TTC549 (cell line): Measurements from ENCODE around the gene TEX44.
"Not testable (repeated sequence)": the region's sequence is repeated elsewhere in the genome, so short reads cannot be mapped to it uniquely, and the experiment has no call there.

Experiments used
- FAIRE-seq: peaks from 2 replicates; lab custom pipeline; 2012; peaks lifted over from hg19 to GRCh38; lab: Jason Lieb, UNC

The TEX44 gene

DNA sequence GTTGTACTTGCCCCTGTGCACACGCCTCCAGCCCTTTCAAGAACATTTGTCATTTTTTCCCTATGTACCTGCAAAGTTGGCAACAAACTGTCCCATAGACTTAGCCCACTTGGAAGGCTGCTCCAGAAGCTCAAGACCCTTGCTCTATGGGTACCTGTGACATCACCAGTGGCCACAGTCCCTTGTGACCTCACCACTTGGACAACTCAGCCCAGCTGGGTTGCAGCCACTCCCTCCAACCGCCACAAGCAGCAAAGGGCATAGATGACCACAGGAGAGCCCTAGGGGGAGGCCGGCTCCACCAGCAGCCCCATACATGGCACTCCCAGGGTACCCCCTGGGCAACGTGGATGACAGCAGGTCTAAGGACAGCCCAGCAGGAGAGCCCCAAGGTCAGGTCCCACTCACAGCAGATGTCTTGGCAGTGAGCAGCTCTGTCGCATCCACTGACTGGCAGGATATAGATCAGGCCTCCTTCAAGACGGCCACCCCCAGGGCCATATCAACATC is at the start of gene TEX44:
Gene TEX44 (plus strand): TSS at position 229 of the 510 bp plus-strand sequence. CDS start 88 bp downstream, at position 317.
- FAIRE-seq, result no peak

DNA sequence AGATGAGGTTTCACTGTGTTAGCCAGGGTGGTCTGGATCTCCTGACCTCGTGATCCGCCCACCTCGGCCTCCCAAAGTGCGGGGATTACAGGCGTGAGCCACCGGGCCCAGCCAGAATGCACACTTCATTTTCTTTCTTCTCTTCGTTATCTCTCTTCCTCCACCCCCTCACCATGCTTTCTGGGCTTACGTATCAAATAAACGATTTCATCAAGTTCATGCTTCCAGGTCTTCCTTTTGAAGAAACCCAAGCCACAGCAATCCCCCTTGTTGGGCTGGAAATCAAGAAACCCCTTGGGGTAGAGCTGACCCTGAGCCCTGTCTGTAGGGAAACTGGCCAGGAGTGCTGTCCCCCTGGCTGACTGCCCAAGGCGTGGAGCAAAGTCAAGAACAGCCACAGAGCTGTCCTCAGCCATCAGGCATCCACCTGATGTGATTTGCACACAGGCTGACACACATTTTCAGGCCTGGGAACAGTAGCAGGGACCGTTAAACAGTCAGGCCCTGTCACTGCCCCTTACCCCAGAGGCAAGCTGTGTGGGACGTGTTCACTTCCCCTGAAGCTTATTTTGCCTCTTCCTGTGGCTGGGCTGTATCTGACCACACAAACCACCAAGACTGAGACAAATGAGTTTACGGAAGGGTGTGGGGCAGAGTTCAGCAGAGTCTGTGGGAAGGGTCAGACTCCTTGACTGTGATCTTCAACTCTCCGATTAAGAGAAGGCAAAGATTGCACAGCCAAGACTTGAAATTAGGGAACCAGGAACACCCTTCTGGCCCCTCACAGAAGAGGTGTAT is 47.4 kb upstream of the TEX44 start:
- FAIRE-seq, result no peak

- no peak for FAIRE-seq
These were observed 46.5 kb upstream of the TEX44 start for GRCh38 chr2:231546014-231546715.

GRCh38 chr2:231547315-231548110 is 45.2 kb upstream of the TEX44 start:
- FAIRE-seq, result no peak

DNA sequence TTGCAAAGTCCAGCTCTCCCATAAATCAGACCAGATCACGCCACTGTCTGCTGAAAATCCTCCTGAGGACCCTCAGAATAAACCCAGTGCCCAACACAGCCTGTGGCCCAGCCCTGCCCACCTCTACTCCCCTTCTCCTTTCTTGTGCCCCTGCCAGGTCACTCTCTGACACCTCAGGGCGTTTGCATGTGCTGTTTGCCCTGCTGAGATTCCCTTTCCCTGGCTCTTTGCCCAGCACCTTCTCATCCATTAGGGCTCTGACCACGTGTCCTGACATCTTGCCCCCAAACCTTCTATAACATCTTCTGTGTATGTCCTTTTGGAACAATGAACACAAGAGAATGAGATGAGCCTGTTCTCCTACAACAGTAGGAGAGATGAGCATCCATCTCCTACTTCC is 43.9 kb upstream of the TEX44 start:
- no peak for FAIRE-seq

GRCh38 chr2:231549446-231550239 is 43.0 kb upstream of the TEX44 start:
- FAIRE-seq, result no peak

GRCh38 chr2:231552752-231553151 is 39.9 kb upstream of the TEX44 start:
- FAIRE-seq, result no peak

GRCh38 chr2:231554327-231554726 is 38.3 kb upstream of the TEX44 start:
- no peak for FAIRE-seq

DNA sequence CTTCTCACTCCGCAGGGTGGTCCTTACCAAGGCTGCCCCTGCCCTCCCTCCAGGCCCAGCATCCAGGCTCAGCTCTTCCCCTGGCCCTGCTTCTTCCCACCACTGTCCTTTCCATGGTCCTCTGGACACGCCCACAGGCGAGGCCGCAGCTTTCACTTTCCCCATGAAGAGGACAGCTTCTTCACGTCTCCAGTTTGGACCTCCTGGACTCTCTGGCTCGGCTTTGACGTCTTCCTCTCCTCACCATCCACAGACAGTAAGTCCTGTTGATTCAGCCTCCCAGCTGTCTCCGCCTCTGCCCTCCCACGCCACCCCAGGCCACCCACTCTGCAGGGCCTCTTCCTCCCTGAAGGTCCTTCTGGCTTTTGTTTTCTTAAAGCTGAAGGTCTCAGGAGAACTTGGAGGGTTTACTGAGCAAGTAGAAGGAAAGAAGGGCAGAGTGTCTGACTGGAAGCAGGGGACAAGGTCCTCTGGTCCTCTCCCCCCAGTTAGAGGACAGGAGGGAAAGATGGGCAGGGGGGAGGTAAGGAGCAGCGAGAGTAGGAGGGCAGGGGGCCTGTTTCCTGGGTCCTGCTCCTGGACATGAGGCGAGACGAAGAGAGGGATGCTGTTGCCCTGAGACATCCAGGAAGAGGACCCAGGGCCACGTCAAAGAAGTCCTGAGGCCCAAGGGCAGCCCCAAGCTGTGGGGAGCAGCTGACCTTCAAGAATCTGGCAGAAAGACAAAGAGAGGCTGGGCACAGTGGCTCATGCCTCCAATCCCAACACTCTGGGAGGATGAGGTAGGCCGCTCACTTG is 37.7 kb upstream of the TEX44 start:
- FAIRE-seq, result no peak

DNA sequence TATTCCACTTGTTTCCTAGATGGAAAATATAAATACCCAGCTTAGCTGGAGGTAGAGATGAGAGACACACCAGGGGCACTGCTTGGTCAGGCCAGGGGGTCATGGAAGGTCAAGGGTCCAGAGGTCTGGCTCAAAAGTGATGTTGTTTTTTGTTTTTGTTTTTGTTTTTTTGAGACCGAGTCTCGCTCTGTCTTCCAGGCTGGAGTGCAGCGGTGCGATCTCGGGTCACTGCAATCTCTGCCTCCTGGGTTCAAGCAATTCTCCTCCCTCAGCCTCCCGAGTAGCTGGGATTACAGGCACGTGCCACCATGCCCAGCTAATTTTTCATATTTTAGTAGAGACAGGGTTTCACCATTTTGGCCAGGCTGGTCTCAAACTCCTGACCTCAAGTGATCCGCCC is 36.2 kb upstream of the TEX44 start:
- FAIRE-seq, result not testable (repeated sequence)

- FAIRE-seq, result no peak
These were observed 35.7 kb upstream of the TEX44 start for GRCh38 chr2:231556981-231557380.

DNA sequence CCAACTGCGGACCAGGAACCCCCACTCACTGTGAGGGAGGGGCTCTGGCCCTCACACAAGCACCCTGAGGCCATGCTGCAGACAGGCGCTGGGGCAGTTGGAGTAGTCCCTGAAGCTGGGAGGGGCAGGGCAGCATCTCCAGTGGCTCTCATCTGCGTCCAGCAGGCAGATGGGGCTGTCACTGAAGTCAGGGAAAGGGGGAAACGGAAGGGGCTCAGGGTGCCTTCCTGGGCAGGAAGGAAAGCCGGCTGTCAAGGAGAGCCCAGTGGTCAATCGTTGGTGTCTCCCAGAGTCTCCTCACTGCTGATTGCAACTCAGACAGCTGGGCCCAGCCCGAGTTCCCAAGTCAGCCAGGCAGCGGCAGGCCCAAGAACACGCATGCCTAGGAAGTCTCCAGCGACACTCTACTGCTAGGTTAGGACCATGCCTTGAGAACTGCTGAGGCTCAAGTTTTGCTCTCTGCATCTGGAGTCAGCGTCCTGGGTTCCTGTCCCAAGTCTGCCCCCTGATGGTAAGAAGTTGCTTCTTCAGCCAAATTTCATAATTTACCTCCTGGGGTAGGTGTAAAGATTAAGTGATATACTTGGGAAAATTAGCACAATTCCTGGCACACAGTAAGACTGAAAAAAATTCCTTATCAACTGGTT is 35.0 kb upstream of the TEX44 start:
- peak; percentile 89 for FAIRE-seq

DNA sequence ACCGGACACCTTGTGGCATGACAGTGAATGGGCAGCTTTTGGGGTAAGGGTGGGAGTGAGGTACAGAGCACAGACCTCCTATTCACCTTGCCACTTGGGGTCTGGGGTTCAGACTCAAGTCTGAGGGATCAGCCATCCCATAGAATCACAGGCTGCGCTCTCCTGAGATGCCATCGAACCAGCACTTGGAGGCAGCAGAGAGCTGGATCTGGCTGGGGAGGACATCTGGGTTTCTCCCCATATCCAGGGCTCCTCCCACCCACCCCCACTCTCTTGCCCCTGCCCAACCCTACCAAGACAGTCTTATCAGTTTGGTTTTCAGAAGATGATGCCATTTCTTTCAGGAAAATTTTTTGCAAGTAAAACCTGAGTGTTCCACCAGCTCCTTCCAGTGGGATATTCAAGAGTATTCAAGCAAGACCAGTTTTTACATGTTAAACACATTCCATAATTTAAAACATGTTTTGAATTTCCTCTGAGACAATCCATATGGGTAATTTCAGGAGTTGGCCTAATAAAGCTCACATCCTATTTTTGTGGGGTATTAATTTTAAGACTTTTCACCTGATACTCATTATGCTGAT is 29.2 kb upstream of the TEX44 start:
- FAIRE-seq, result no peak

DNA sequence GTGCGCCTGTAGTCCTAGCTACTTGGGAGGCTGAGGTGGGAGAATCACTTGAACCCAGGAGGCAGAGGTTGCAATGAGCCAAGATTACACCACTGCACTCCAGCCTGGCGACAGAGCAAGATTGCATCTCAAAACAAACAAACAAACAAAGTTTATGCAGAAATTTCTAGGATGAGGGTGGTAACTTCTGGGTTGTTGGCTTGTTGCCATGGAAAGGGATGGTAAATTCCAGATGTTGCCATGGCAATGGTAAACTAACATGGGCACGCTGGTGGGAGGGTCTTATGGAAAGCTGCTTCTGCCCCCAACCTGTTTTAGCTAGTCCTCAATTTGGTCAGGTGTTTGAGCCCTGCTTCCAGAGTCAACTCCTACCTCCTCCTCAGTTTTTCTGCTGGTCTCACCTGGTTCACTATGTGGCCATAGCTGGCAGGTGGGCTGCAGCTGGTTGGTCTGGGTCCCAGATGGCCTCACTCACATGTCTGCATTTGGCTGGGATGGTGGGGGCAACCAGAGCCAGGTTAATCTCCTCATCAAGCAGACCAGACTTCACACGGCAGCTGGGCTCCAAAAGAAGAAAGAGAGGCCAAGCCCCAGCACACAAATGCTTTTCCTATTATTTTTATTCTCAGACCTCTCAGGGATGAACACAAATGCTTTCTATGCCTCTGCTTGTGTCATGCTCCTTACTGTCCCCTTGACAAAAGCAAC is 26.6 kb upstream of the TEX44 start:
- FAIRE-seq, result no peak

DNA sequence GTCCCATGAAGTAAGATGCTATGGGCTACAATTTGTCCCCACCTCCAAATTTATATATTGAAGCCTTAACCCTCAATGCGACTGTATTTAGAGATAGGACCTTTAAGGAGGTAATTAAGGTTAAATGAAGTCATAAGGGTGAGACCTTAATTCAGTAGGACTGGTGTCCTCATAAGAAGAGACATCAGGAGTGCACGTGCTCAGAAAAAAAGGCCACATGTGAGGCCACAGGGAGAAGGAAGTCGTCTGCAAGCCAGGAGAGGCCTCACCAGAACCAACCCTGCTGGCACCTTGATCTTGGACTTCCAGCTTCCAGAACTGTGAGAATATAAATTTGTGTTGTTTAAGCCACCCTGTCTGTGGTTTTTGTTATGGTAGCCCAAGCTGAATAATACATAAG is 25.5 kb upstream of the TEX44 start:
- FAIRE-seq, result no peak

DNA sequence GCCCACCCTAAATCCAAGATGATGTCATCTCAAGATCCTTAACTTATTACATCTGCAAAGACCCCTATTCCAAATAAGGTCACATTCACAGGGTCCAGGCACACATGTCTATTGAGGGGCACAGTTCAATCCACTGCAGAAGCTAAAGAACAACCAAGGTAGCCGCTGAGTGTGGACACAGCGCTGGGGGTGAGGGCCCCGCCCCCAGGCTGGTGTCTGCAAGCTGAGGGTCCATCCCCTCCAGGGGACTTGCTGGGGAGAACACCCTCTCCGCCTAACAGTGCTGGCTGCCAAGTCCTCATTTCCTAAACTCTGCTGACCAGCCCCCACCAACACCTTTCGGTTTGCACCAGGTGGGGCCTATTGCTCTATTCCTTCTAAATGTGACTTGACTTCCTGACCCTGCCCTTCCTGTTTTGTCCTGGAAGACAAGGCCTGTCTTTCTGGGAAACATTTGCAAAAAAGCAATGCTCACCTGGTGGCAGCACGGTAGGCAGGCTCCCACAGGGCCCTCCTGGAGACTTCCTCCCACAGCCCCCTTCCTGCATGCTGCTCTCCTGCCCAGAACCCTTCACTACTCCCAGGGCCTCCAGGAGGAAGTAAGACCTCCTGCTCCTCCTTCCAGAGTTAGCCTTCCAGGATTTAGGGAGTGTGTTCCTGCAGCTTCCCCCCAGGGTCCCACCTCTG is 24.4 kb upstream of the TEX44 start:
- no peak for FAIRE-seq

- no peak for FAIRE-seq
These were observed 23.8 kb upstream of the TEX44 start for GRCh38 chr2:231568785-231569435.

- FAIRE-seq, result not testable (repeated sequence)
These were observed 21.7 kb upstream of the TEX44 start for GRCh38 chr2:231570915-231571314.
